Measurements from ENCODE around the gene GFRA1. TPM values are rescaled to one million over a fixed set of nuclear protein-coding genes. Genes with fewer than 3 reads are reported as not detected.

GFRA1 gene
- total RNA-seq, 2 experiments from 2014 or later: not detected

- ChIA-PET CTCF (no interaction called here), POLR2A (no interaction called here)
- no peak for ATAC-seq (ENCODE audit: poor library complexity)
- Histone ChIP-seq H3K36me3 (ENCODE audit: insufficient read depth, low read length) (no peaks in the 10 kb centered on the region), H3K27ac (ENCODE audit: low read depth in 1 of 2, low read length in 2 of 2) (no peak overlapping the region), H3K9me3 (ENCODE audit: control insufficient read depth in 1 of 2, insufficient read depth in 1 of 2, low read length in 2 of 2) (no peaks in the 10 kb centered on the region), H3K4me3 (ENCODE audit: low read length) (no peak overlapping the region), H3K4me1 (ENCODE audit: insufficient read depth, low read length) (no peaks in the 10 kb centered on the region), H3K27me3 (ENCODE audit: control insufficient read depth in 1 of 2, insufficient read depth in 2 of 2, low read length in 2 of 2) (no peaks in the 10 kb centered on the region)
- H3K4me3 Mint-ChIP-seq: no peak overlapping the region
- TF ChIP-seq CTCF (IDR thresholded peaks at IDR 0.05): no peak
- H3K27me3 Mint-ChIP-seq: peaks cover 14% of the 10 kb centered on the region
- intact Hi-C loops (cut with DNase I, micrococcal nuclease): no loop called here
- no peaks in the 10 kb centered on the region for H3K36me3 Mint-ChIP-seq (ENCODE audit: low read depth)
- H3K4me1 Mint-ChIP-seq (ENCODE audit: low read depth): no peaks in the 10 kb centered on the region
- no peak overlapping the region for H3K27ac Mint-ChIP-seq
- DNase-seq: no peak
- H3K9me3 Mint-ChIP-seq: no peaks in the 10 kb centered on the region
Measured at GRCh38 chr10:116281775-116282174, 8.8 kb upstream of the GFRA1 start.

DNA sequence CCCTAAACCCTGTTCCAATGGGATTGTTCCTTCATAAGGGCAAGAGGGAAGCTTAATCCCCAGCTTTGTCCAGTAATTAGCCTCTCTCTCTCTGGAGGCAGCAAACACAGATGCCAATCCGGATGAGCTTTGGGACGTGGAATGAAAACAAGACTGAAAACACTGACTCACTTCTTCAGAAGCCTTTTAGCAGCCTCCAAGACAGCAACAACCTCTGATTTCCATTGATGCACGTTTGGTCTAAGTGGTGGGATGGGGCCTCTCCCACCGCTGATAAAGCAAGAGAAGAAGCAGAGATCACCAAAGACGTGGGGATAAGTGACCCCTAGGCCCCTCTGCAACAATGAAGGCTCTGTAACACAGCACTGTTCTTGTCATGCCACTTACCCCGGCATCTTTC lies 5.8 kb upstream of the GFRA1 start:
- POLR2A ChIA-PET: no interaction called here
- Mint-ChIP-seq H3K9me3 (no peaks in the 10 kb centered on the region), H3K4me1 (ENCODE audit: low read depth) (peaks cover 1% of the 10 kb centered on the region), H3K27ac (no peak overlapping the region), H3K27me3 (peaks cover 37% of the 10 kb centered on the region), H3K36me3 (ENCODE audit: low read depth) (no peaks in the 10 kb centered on the region), H3K4me3 (no peak overlapping the region)
- Histone ChIP-seq H3K4me1 (ENCODE audit: insufficient read depth, low read length) (no peaks in the 10 kb centered on the region), H3K4me3 (ENCODE audit: low read length) (no peak overlapping the region), H3K27me3 (ENCODE audit: control insufficient read depth in 1 of 2, insufficient read depth in 2 of 2, low read length in 2 of 2) (peaks cover 8 to 15% of the 10 kb centered on the region in 2 experiments), H3K9me3 (ENCODE audit: control insufficient read depth in 1 of 2, insufficient read depth in 1 of 2, low read length in 2 of 2) (peaks cover 0 to 7% of the 10 kb centered on the region in 2 experiments), H3K36me3 (ENCODE audit: insufficient read depth, low read length) (no peaks in the 10 kb centered on the region), H3K27ac (ENCODE audit: low read depth in 1 of 2, low read length in 2 of 2) (no peak overlapping the region)
- no peak for ATAC-seq (ENCODE audit: poor library complexity)
- TF ChIP-seq CTCF (IDR thresholded peaks at IDR 0.05): no peak
- CTCF ChIA-PET: no interaction called here
- intact Hi-C loops (cut with DNase I, micrococcal nuclease): no loop called here
- DNase-seq: no peak

DNA sequence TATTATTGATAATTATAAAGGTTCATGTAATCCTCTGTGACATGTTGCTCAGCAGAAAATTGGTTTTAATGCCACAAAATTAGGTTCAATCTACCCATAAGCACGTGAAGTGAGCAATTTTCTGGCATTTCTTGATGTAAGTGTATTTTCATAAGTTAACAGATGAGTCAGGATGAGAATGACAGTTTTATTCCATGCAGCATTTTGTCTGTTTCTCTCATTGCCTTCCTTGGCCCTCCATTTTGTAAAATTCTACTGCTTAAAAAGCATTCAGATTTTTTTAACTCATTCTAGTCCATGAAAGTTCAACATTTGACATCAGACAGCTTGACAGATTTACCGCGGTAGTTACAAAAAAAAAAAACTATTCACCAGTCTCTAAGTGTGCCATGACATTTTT lies 4.0 kb upstream of the GFRA1 start:
- Mint-ChIP-seq H3K36me3 (ENCODE audit: low read depth) (no peaks in the 10 kb centered on the region), H3K9me3 (no peaks in the 10 kb centered on the region), H3K4me3 (no peak overlapping the region), H3K4me1 (ENCODE audit: low read depth) (peaks cover 7% of the 10 kb centered on the region), H3K27ac (no peak overlapping the region), H3K27me3 (peaks cover 43% of the 10 kb centered on the region)
- ATAC-seq (ENCODE audit: poor library complexity) (no peak), DNase-seq (no peak)
- Histone ChIP-seq H3K27ac (ENCODE audit: low read depth in 1 of 2, low read length in 2 of 2) (no peak overlapping the region), H3K36me3 (ENCODE audit: insufficient read depth, low read length) (no peaks in the 10 kb centered on the region), H3K4me3 (ENCODE audit: low read length) (no peak overlapping the region), H3K27me3 (ENCODE audit: control insufficient read depth in 1 of 2, insufficient read depth in 2 of 2, low read length in 2 of 2) (peaks cover 14 to 22% of the 10 kb centered on the region in 2 experiments), H3K4me1 (ENCODE audit: insufficient read depth, low read length) (no peaks in the 10 kb centered on the region), H3K9me3 (ENCODE audit: control insufficient read depth in 1 of 2, insufficient read depth in 1 of 2, low read length in 2 of 2) (peaks cover 0 to 24% of the 10 kb centered on the region in 2 experiments)
- CTCF ChIA-PET: no interaction called here
- intact Hi-C loops (cut with DNase I, micrococcal nuclease): no loop called here
- TF ChIP-seq CTCF (IDR thresholded peaks at IDR 0.05): no peak
- POLR2A ChIA-PET: no interaction called here
